ENCODE results near the gene GIMAP8. TPM values are rescaled to one million over a fixed set of nuclear protein-coding genes. Genes with fewer than 3 reads are reported as not detected.

The GIMAP8 gene
- total and polyA plus RNA-seq, 2 experiments from 2014 or later, result 0.06 TPM; not detected in 1

- TF ChIP-seq, protein P1, sequence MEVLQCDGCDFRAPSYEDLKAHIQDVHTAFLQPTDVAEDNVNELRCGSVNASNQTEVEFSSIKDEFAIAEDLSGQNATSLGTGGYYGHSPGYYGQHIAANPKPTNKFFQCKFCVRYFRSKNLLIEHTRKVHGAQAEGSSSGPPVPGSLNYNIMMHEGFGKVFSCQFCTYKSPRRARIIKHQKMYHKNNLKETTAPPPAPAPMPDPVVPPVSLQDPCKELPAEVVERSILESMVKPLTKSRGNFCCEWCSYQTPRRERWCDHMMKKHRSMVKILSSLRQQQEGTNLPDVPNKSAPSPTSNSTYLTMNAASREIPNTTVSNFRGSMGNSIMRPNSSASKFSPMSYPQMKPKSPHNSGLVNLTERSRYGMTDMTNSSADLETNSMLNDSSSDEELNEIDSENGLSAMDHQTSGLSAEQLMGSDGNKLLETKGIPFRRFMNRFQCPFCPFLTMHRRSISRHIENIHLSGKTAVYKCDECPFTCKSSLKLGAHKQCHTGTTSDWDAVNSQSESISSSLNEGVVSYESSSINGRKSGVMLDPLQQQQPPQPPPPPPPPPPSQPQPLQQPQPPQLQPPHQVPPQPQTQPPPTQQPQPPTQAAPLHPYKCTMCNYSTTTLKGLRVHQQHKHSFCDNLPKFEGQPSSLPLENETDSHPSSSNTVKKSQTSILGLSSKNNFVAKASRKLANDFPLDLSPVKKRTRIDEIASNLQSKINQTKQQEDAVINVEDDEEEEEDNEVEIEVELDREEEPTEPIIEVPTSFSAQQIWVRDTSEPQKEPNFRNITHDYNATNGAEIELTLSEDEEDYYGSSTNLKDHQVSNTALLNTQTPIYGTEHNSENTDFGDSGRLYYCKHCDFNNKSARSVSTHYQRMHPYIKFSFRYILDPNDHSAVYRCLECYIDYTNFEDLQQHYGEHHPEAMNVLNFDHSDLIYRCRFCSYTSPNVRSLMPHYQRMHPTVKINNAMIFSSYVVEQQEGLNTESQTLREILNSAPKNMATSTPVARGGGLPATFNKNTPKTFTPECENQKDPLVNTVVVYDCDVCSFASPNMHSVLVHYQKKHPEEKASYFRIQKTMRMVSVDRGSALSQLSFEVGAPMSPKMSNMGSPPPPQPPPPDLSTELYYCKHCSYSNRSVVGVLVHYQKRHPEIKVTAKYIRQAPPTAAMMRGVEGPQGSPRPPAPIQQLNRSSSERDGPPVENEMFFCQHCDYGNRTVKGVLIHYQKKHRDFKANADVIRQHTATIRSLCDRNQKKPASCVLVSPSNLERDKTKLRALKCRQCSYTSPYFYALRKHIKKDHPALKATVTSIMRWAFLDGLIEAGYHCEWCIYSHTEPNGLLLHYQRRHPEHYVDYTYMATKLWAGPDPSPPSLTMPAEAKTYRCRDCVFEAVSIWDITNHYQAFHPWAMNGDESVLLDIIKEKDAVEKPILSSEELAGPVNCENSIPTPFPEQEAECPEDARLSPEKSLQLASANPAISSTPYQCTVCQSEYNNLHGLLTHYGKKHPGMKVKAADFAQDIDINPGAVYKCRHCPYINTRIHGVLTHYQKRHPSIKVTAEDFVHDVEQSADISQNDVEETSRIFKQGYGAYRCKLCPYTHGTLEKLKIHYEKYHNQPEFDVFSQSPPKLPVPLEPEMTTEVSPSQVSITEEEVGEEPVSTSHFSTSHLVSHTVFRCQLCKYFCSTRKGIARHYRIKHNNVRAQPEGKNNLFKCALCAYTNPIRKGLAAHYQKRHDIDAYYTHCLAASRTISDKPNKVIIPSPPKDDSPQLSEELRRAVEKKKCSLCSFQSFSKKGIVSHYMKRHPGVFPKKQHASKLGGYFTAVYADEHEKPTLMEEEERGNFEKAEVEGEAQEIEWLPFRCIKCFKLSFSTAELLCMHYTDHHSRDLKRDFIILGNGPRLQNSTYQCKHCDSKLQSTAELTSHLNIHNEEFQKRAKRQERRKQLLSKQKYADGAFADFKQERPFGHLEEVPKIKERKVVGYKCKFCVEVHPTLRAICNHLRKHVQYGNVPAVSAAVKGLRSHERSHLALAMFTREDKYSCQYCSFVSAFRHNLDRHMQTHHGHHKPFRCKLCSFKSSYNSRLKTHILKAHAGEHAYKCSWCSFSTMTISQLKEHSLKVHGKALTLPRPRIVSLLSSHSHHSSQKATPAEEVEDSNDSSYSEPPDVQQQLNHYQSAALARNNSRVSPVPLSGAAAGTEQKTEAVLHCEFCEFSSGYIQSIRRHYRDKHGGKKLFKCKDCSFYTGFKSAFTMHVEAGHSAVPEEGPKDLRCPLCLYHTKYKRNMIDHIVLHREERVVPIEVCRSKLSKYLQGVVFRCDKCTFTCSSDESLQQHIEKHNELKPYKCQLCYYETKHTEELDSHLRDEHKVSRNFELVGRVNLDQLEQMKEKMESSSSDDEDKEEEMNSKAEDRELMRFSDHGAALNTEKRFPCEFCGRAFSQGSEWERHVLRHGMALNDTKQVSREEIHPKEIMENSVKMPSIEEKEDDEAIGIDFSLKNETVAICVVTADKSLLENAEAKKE (CRISPR knock-in tag; IDR thresholded peaks at IDR 0.05), result no peak
Measured at GRCh38 chr7:150443793-150444540, 6.5 kb upstream of the GIMAP8 start (continued).

DNA sequence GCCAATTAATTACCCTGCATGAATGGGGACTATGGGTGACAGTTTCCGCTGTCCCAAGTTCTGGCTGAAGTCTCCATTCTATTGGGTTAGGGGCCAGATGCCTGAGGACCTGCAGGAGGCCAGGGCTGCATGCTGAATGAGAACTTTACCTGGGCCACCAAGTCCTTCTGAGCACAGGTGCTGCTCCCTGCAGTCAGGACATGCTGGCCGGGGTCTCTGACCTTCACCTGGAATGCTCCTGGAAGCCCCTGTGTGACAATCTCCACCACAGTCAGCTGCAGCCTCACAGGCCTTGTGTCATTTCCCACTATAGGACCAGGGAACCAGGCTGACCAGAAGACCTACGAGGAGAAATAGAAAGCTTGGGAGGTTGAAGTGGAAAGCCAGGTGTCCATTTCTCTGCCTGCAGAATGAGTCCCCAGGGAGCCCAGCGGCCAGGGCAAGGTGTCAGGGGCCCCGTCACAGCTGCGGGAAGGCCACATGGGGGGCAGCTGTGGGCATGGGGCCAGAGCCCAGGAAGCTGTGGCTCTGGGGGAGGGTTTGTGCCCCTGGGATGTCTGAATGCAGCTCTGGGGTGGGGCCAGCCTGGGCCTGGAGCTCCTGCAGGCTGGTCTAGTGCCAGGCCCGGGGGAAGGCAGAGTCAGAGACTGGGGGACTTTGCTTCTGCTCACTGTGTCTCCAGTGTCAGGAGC is 5.6 kb upstream of the GIMAP8 start:
- no peaks in the 10 kb centered on the region for H3K9me2 ChIP-seq (ENCODE audit: insufficient read depth)
- H3F3A ChIP-seq (replicated peaks; ENCODE audit: low read depth), result no peaks in the 10 kb centered on the region; the same call in 1 of the 2 replicates
- no peaks in the 10 kb centered on the region for H3K36me3 ChIP-seq (ENCODE audit: insufficient read depth)
- Mint-ChIP-seq H3K4me3 (no peak overlapping the region), H3K27me3 (ENCODE audit: insufficient read depth, low read depth, poor library complexity) (peaks cover 20% of the 10 kb centered on the region), H3K4me1 (peaks cover 9% of the 10 kb centered on the region), H3K9me3 (peaks cover 12% of the 10 kb centered on the region; the same call in 2 of the 3 replicates), H3K27ac (no peak overlapping the region), H3K36me3 (ENCODE audit: low read depth) (peaks cover 3% of the 10 kb centered on the region; the same call in 1 of the 3 replicates)
- no peak for DNase-seq (ENCODE audit: low spot score)
- no peak overlapping the region for H3K4me2 ChIP-seq
- no peak for ATAC-seq
- no peak overlapping the region for H3K4me3 ChIP-seq
- no peaks in the 10 kb centered on the region for H3K79me2 ChIP-seq (replicated peaks; ENCODE audit: insufficient read depth)
- H3K27ac ChIP-seq (ENCODE audit: low read depth), result no peak overlapping the region
- H2AFZ ChIP-seq, result no peak overlapping the region
- no peaks in the 10 kb centered on the region for H4K20me1 ChIP-seq (replicated peaks; ENCODE audit: insufficient read depth)
- H3K27me3 ChIP-seq (ENCODE audit: insufficient read depth), result peaks cover 5% of the 10 kb centered on the region; the same call in 1 of the 2 replicates
- peaks cover 4% of the 10 kb centered on the region for H3K4me1 ChIP-seq (ENCODE audit: insufficient read depth)
- TF ChIP-seq STAT1 (IDR thresholded peaks at IDR 0.05; ENCODE audit: unreplicated experiment) (no peak), EZH2 (IDR thresholded peaks at IDR 0.05; ENCODE audit: low read depth, unreplicated experiment) (no peak), CREB1 (CRISPR knock-in tag; IDR thresholded peaks at IDR 0.05; ENCODE audit: low read depth) (no peak), POLR2AphosphoS5 (IDR thresholded peaks at IDR 0.05; ENCODE audit: low read depth) (no peak)
- TF ChIP-seq, protein P2, sequence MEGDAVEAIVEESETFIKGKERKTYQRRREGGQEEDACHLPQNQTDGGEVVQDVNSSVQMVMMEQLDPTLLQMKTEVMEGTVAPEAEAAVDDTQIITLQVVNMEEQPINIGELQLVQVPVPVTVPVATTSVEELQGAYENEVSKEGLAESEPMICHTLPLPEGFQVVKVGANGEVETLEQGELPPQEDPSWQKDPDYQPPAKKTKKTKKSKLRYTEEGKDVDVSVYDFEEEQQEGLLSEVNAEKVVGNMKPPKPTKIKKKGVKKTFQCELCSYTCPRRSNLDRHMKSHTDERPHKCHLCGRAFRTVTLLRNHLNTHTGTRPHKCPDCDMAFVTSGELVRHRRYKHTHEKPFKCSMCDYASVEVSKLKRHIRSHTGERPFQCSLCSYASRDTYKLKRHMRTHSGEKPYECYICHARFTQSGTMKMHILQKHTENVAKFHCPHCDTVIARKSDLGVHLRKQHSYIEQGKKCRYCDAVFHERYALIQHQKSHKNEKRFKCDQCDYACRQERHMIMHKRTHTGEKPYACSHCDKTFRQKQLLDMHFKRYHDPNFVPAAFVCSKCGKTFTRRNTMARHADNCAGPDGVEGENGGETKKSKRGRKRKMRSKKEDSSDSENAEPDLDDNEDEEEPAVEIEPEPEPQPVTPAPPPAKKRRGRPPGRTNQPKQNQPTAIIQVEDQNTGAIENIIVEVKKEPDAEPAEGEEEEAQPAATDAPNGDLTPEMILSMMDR (conservative IDR thresholded peaks at IDR 0.05; ENCODE audit: low read depth in 2 of 2), result no peak

Data from GM23338 (cell line).